Liver (tissue), 9 donors: Measurements from ENCODE around the gene ITGA8. TPM values are rescaled to one million over a fixed set of nuclear protein-coding genes. Genes with fewer than 3 reads are reported as not detected.

ENCODE experiments used
- DNase-seq: peaks from one replicate; pipeline ENCODE4 v3.0.0-alpha.2; 2017; ENCODE audit warnings: low spot score
- H3K27ac ChIP-seq, 2 donors: one replicate each; pipeline ENCODE4 v1.7.0; 2013; ENCODE audit warnings: inconsistent platforms in 2 of 2, low read length in 2 of 2, control low read depth in 1 of 2, low read depth in 1 of 2, mild to moderate bottlenecking in 1 of 2
- H3K27me3 ChIP-seq, 4 donors: one replicate each; pipeline versions ENCODE4 v1.6.1 to v1.7.0; 2013; ENCODE audit warnings: low read length in 3 of 4, inconsistent platforms in 1 of 4, mild to moderate bottlenecking in 1 of 4, moderate library complexity in 1 of 4; ENCODE audit not compliant: control insufficient read depth in 4 of 4, insufficient read depth in 4 of 4
- H3K36me3 ChIP-seq, 4 donors: one replicate each; pipeline versions ENCODE4 v1.6.1 to v1.7.0; 2013; ENCODE audit warnings: low read length in 3 of 4, mild to moderate bottlenecking in 3 of 4, low read depth in 1 of 4, moderate library complexity in 1 of 4; ENCODE audit not compliant: control insufficient read depth in 4 of 4, insufficient read depth in 3 of 4
- H3K4me1 ChIP-seq, 4 donors: one replicate each; pipeline versions ENCODE4 v1.6.1 to v1.7.0; 2013; ENCODE audit warnings: low read length in 3 of 4, mild to moderate bottlenecking in 3 of 4, moderate library complexity in 1 of 4; ENCODE audit not compliant: control insufficient read depth in 4 of 4, insufficient read depth in 4 of 4
- H3K4me3 ChIP-seq, 3 donors: one replicate each; pipeline versions ENCODE4 v1.6.1 to v1.7.0; 2013; ENCODE audit warnings: low read length in 3 of 3, control low read depth in 1 of 3, low read depth in 1 of 3, mild to moderate bottlenecking in 1 of 3
- H3K9ac ChIP-seq, 2 donors: one replicate each; pipeline ENCODE4 v1.7.0; 2013; ENCODE audit warnings: low read length in 2 of 2, mild to moderate bottlenecking in 2 of 2, moderate library complexity in 2 of 2, control low read depth in 1 of 2, low read depth in 1 of 2
- H3K9me3 ChIP-seq, 4 donors: one replicate each; pipeline versions ENCODE4 v1.6.1 to v1.7.0; 2013; ENCODE audit warnings: low read length in 3 of 4; ENCODE audit not compliant: control insufficient read depth in 4 of 4
- EGR1 ChIP-seq, 2 donors: IDR thresholded peaks; 2 replicates each; pipeline ENCODE4 v1.6.1; 2016 to 2018; ENCODE audit warnings: antibody characterized with exemption in 2 of 2, low read depth in 2 of 2
- FOXA1 ChIP-seq: IDR thresholded peaks from 2 replicates; pipeline ENCODE4 v1.6.1; 2016; ENCODE audit warnings: antibody characterized with exemption
- FOXA2 ChIP-seq: IDR thresholded peaks from 2 replicates; pipeline ENCODE4 v1.6.1; 2016; ENCODE audit warnings: antibody characterized with exemption
- GABPA ChIP-seq, 2 donors: IDR thresholded peaks in 1 of 2; conservative IDR thresholded peaks in 1 of 2; 2 replicates each; pipeline ENCODE4 v1.6.1; 2016; ENCODE audit warnings: antibody characterized with exemption in 2 of 2, mild to moderate bottlenecking in 1 of 2, moderate library complexity in 1 of 2
- HNF4A ChIP-seq, 2 donors: conservative IDR thresholded peaks; 2 replicates each; pipeline ENCODE4 v1.6.1; 2016; ENCODE audit warnings: antibody characterized with exemption in 2 of 2, mild to moderate bottlenecking in 2 of 2
- HNF4G ChIP-seq: IDR thresholded peaks from 2 replicates; pipeline ENCODE4 v1.6.1; 2016; ENCODE audit warnings: antibody characterized with exemption
- JUND ChIP-seq, 2 donors: IDR thresholded peaks; 2 replicates each; pipeline ENCODE4 v1.6.1; 2016; ENCODE audit warnings: antibody characterized with exemption in 2 of 2
- NR2F2 ChIP-seq: IDR thresholded peaks from 2 replicates; pipeline ENCODE4 v1.6.1; 2016; ENCODE audit warnings: antibody characterized with exemption
- RAD21 ChIP-seq, 2 donors: IDR thresholded peaks; 2 replicates each; pipeline ENCODE4 v1.6.1; 2016; ENCODE audit warnings: antibody characterized with exemption in 2 of 2, mild to moderate bottlenecking in 2 of 2
- RXRA ChIP-seq, 2 donors: IDR thresholded peaks; 2 replicates each; pipeline ENCODE4 v1.6.1; 2017 to 2018; ENCODE audit warnings: antibody characterized with exemption in 2 of 2, mild to moderate bottlenecking in 1 of 2
- SP1 ChIP-seq: IDR thresholded peaks from 2 replicates; pipeline ENCODE4 v1.6.1; 2018; ENCODE audit warnings: antibody characterized with exemption, mild to moderate bottlenecking
- TAF1 ChIP-seq: conservative IDR thresholded peaks from 2 replicates; pipeline ENCODE4 v1.6.1; 2016; ENCODE audit warnings: antibody characterized with exemption, mild to moderate bottlenecking
- YY1 ChIP-seq: IDR thresholded peaks from 2 replicates; pipeline ENCODE4 v1.6.1; 2016; ENCODE audit warnings: antibody characterized with exemption, mild to moderate bottlenecking
- WGBS: extraction: QIAGEN DNeasy Blood & Tissue Kit; methylation state at CpG from one replicate; pipeline ENCODE4 v1.1.7; 2013; 5-methylcytosine and 5-hydroxymethylcytosine counted together
- polyA plus RNA-seq, 2 donors: library from polyadenylated mRNA; stranded (reverse) in 1 of 2; unstranded in 1 of 2; fragments of 200-250 nt in 1 of 2; fragments of >200 nt in 1 of 2; fragmentation: Nextera tagmentation in 1 of 2; extraction: Ambion mirVana in 1 of 2; gene quantifications; one replicate each; pipeline versions ENCODE4 v1.2.1 to v1.2.3, GENCODE V29; 2013 to 2015
- total RNA-seq, 2 donors: library from RNA; depleted of rRNA; stranded (reverse); fragments of >200 nt; gene quantifications; one replicate each; pipeline ENCODE4 v1.2.3, GENCODE V29; 2014
- TF ChIP-seq, protein P1 (sequence below): fragments of 150-350 bp; IDR thresholded peaks from 2 replicates; pipeline ENCODE4 v1.5.1; 2017; ENCODE audit warnings: improper control_type of control experiment, low read depth, low read length; ENCODE audit not compliant: missing input control
- TF ChIP-seq, protein P2 (sequence below): IDR thresholded peaks from 2 replicates; pipeline ENCODE4 v1.6.1; 2016; ENCODE audit warnings: antibody characterized with exemption, mild to moderate bottlenecking
- TF ChIP-seq, protein P3 (sequence below): IDR thresholded peaks from 2 replicates; pipeline ENCODE4 v1.6.1; 2016; ENCODE audit warnings: antibody characterized with exemption
- TF ChIP-seq, protein P4 (sequence below): IDR thresholded peaks from 2 replicates; pipeline ENCODE4 v1.6.1; 2016; ENCODE audit warnings: antibody characterized with exemption
- TF ChIP-seq, protein P5 (sequence below): IDR thresholded peaks from 2 replicates; pipeline ENCODE4 v1.6.1; 2016; ENCODE audit warnings: antibody characterized with exemption
- donor health status: healthy.
- donor health status: healthy.
- donor health status: healthy.
- donor health status: healthy.
- donor health status: healthy.

ITGA8 gene
- total RNA-seq (1 to 10 TPM in 1 of 2 donors, under 1 TPM in 1; 0.75 to 1.0 TPM), polyA plus RNA-seq (under 1 TPM; 0.06 to 0.46 TPM)

DNA sequence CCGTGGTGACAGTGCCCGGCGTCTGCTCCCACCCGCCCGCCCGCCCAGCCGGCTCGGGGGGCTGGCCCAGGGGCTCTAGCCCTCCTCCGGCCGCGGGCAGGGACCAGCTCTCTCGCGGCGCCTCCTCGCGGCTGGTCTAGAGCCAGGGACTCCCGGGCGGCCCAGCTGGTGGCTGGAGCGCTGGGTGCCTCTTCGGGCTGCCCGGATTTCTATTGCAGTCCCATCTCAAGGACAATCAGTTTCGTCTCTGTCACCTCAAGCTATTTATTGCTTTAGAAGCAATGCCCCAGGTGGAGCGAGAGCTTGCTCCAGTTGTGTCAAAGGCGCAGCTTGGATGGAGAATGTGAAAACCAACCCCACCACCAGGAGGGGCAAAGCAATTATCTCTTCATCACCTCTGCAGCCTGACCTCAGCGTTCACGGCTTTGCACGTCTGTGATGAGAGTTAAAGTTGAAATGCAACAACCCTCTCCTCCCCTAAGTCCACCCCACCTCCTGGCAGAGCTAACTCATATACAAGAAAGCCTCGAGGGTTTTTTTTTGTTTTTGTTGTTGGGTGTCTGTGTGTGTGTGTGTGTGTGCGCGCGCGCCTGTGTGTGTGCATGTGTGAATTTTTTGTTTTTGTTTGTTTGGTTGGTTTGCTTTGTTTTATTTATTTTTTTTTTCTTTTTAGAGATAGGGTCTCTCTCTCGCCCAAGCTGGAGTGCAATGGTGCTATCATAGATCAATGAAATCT, at the start of gene ITGA8:
Gene ITGA8, minus strand, starts transcription at position 24 of the 736 bp plus-strand sequence. CDS start 151 bp downstream, outside the sequence.
- Histone ChIP-seq H3K4me3 (peak within 1 kb of the TSS in 1 of 3 donors; percentile 32), H3K27me3 (peaks cover 0 to 8% (median 5%) of the 10 kb centered on the region in 4 donors), H3K9ac (no peak within 1 kb of the TSS), H3K27ac (no peak within 1 kb of the TSS), H3K9me3 (no peaks in the 10 kb centered on the region), H3K36me3 (no peaks in the 10 kb centered on the region), H3K4me1 (peaks cover 0 to 3% (median under 1%) of the 10 kb centered on the region in 4 donors)
- no peak for TF ChIP-seq YY1
- TF ChIP-seq, protein P1, sequence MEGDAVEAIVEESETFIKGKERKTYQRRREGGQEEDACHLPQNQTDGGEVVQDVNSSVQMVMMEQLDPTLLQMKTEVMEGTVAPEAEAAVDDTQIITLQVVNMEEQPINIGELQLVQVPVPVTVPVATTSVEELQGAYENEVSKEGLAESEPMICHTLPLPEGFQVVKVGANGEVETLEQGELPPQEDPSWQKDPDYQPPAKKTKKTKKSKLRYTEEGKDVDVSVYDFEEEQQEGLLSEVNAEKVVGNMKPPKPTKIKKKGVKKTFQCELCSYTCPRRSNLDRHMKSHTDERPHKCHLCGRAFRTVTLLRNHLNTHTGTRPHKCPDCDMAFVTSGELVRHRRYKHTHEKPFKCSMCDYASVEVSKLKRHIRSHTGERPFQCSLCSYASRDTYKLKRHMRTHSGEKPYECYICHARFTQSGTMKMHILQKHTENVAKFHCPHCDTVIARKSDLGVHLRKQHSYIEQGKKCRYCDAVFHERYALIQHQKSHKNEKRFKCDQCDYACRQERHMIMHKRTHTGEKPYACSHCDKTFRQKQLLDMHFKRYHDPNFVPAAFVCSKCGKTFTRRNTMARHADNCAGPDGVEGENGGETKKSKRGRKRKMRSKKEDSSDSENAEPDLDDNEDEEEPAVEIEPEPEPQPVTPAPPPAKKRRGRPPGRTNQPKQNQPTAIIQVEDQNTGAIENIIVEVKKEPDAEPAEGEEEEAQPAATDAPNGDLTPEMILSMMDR, result peak; percentile 7
- no peak for DNase-seq
- WGBS, result 16% methylated on average over 33 of the region's 33 CpGs

DNA sequence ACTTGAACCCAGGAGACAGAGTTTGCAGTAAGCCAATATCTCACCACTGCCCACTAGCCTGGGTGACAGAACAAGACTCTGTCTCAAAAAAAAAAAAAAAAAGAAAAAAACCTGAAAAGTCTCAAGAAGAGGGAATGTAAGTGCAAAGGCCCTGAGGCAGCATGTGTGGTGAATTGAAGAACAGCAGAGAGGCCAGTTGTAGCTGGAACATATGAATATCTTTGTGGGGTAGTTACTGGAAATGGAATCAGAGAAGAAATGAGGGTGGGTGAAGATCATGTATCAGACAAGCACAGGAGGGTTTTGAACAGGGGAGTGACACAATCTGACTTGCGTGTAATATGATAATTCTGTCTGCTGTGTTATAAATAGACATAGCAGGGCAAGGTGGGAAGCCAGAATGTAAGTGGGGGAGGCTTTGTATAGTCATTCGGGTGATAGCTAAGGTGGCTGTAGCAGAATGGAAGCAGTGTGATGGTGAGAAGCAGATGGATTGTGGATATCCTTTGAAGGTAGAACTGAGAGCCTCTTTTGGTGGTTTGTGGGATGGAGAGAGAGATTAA, 45.3 kb upstream of the ITGA8 start:
- Histone ChIP-seq H3K36me3 (no peaks in the 10 kb centered on the region), H3K27me3 (no peaks in the 10 kb centered on the region), H3K4me3 (no peak overlapping the region), H3K9ac (no peak overlapping the region), H3K4me1 (no peaks in the 10 kb centered on the region), H3K9me3 (no peaks in the 10 kb centered on the region), H3K27ac (no peak overlapping the region)
- DNase-seq, result no peak
- no peak for TF ChIP-seq FOXA2
- TF ChIP-seq, protein P1, result no peak
- TF ChIP-seq SP1, result no peak
- no peak for TF ChIP-seq JUND (IDR thresholded peaks at IDR 0.05)
- no peak for TF ChIP-seq TAF1
- TF ChIP-seq FOXA1, result no peak
- TF ChIP-seq, protein P2, sequence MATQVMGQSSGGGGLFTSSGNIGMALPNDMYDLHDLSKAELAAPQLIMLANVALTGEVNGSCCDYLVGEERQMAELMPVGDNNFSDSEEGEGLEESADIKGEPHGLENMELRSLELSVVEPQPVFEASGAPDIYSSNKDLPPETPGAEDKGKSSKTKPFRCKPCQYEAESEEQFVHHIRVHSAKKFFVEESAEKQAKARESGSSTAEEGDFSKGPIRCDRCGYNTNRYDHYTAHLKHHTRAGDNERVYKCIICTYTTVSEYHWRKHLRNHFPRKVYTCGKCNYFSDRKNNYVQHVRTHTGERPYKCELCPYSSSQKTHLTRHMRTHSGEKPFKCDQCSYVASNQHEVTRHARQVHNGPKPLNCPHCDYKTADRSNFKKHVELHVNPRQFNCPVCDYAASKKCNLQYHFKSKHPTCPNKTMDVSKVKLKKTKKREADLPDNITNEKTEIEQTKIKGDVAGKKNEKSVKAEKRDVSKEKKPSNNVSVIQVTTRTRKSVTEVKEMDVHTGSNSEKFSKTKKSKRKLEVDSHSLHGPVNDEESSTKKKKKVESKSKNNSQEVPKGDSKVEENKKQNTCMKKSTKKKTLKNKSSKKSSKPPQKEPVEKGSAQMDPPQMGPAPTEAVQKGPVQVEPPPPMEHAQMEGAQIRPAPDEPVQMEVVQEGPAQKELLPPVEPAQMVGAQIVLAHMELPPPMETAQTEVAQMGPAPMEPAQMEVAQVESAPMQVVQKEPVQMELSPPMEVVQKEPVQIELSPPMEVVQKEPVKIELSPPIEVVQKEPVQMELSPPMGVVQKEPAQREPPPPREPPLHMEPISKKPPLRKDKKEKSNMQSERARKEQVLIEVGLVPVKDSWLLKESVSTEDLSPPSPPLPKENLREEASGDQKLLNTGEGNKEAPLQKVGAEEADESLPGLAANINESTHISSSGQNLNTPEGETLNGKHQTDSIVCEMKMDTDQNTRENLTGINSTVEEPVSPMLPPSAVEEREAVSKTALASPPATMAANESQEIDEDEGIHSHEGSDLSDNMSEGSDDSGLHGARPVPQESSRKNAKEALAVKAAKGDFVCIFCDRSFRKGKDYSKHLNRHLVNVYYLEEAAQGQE, result no peak
- no peak for TF ChIP-seq GABPA (IDR thresholded peaks at IDR 0.05 in 1 of 2, conservative IDR thresholded peaks at IDR 0.05 in 1 of 2)
- TF ChIP-seq, protein P3, sequence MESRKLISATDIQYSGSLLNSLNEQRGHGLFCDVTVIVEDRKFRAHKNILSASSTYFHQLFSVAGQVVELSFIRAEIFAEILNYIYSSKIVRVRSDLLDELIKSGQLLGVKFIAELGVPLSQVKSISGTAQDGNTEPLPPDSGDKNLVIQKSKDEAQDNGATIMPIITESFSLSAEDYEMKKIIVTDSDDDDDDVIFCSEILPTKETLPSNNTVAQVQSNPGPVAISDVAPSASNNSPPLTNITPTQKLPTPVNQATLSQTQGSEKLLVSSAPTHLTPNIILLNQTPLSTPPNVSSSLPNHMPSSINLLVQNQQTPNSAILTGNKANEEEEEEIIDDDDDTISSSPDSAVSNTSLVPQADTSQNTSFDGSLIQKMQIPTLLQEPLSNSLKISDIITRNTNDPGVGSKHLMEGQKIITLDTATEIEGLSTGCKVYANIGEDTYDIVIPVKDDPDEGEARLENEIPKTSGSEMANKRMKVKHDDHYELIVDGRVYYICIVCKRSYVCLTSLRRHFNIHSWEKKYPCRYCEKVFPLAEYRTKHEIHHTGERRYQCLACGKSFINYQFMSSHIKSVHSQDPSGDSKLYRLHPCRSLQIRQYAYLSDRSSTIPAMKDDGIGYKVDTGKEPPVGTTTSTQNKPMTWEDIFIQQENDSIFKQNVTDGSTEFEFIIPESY, result no peak
- no peak for TF ChIP-seq HNF4G
- TF ChIP-seq RXRA (IDR thresholded peaks at IDR 0.05), result no peak
- TF ChIP-seq, protein P4, sequence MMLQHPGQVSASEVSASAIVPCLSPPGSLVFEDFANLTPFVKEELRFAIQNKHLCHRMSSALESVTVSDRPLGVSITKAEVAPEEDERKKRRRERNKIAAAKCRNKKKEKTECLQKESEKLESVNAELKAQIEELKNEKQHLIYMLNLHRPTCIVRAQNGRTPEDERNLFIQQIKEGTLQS, result no peak
- TF ChIP-seq HNF4A (conservative IDR thresholded peaks at IDR 0.05), result no peak
- TF ChIP-seq NR2F2, result no peak
- no peak for TF ChIP-seq RAD21 (IDR thresholded peaks at IDR 0.05)
- no peak for TF ChIP-seq YY1
- no peak for TF ChIP-seq EGR1 (IDR thresholded peaks at IDR 0.05; ENCODE audit: low read depth in 2 of 2)
- TF ChIP-seq, protein P5, sequence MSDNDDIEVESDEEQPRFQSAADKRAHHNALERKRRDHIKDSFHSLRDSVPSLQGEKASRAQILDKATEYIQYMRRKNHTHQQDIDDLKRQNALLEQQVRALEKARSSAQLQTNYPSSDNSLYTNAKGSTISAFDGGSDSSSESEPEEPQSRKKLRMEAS, result no peak
- 85% methylated on average over 2 of the region's 2 CpGs for WGBS
